PC-9 (cell line): Measurements from ENCODE around the gene CNGA2. TPM values are rescaled to one million over a fixed set of nuclear protein-coding genes. Genes with fewer than 3 reads are reported as not detected.

Experiments
- BruUV-seq: library from RNA; stranded (reverse); fragments of 400-500 nt; replicated peaks from 2 replicates; lab custom pipeline; 2021; lab: Mats Ljungman, UMichigan
- CTCF ChIA-PET: fragments of 300-600 bp; sonication (Branson Sonifier 250); formaldehyde crosslinking; loops from one replicate; lab custom pipeline; 2022; ENCODE audit warnings: antibody characterized with exemption; lab: Charles Lee
- POLR2A ChIA-PET: fragments of 300-600 bp; sonication (Branson Sonifier 250); formaldehyde crosslinking; loops from one replicate; lab custom pipeline; 2022; ENCODE audit warnings: antibody characterized with exemption; ENCODE audit not compliant: unreplicated experiment; lab: Charles Lee
- DNase-seq, 2 experiments: peaks; one replicate each; pipeline versions ENCODE4 v3.0.0 to v3.0.0-alpha.2; 2015 to 2022; ENCODE audit warnings: mixed read lengths in 1 of 2
- H2AFZ ChIP-seq: fragments of 200-600 bp; sonication (generic); 2 replicates; pipeline ENCODE4 v1.8.1; 2017; ENCODE audit warnings: antibody characterized with exemption
- H3F3A ChIP-seq: fragments of 200-600 bp; sonication (generic); 2 replicates; pipeline ENCODE4 v1.8.1; 2017; ENCODE audit warnings: antibody characterized with exemption, mild to moderate bottlenecking, low read depth; ENCODE audit not compliant: insufficient read depth
- H3K27ac ChIP-seq: fragments of 200-600 bp; sonication (generic); 2 replicates; pipeline ENCODE4 v1.6.1; 2016; ENCODE audit warnings: mixed run types
- H3K27me3 ChIP-seq: fragments of 200-600 bp; sonication (generic); 2 replicates; pipeline ENCODE4 v1.6.1; 2016; ENCODE audit warnings: low read depth, mixed run types; ENCODE audit not compliant: insufficient read depth
- H3K36me3 ChIP-seq: fragments of 200-600 bp; sonication (generic); 2 replicates; pipeline ENCODE4 v1.6.1; 2016; ENCODE audit warnings: low read depth, mixed run types
- H3K4me1 ChIP-seq: fragments of 200-600 bp; sonication (generic); replicated peaks from 2 replicates; pipeline ENCODE4 v1.6.1; 2016; ENCODE audit warnings: mixed run types; ENCODE audit not compliant: insufficient read depth
- H3K4me2 ChIP-seq: fragments of 200-600 bp; sonication (generic); 2 replicates; pipeline ENCODE4 v1.6.1; 2017; ENCODE audit warnings: mixed run types
- H3K4me3 ChIP-seq: fragments of 200-600 bp; sonication (generic); 2 replicates; pipeline ENCODE4 v1.6.1; 2016; ENCODE audit warnings: mixed run types
- H3K79me2 ChIP-seq: fragments of 200-600 bp; sonication (generic); 2 replicates; pipeline ENCODE4 v1.6.1; 2017; ENCODE audit warnings: low read depth, mixed run types
- H3K9me2 ChIP-seq: fragments of 200-600 bp; sonication (generic); 2 replicates; pipeline ENCODE4 v1.8.1; 2017; ENCODE audit warnings: mild to moderate bottlenecking; ENCODE audit not compliant: insufficient read depth
- H3K9me3 ChIP-seq: fragments of 200-600 bp; sonication (generic); 2 replicates; pipeline ENCODE4 v1.8.1; 2016; ENCODE audit warnings: low read depth; ENCODE audit not compliant: insufficient read depth
- H4K20me1 ChIP-seq: fragments of 200-600 bp; sonication (generic); 2 replicates; pipeline ENCODE4 v1.8.1; 2017; ENCODE audit not compliant: insufficient read depth
- CTCF ChIP-seq: fragments of 200-600 bp; sonication (generic); conservative IDR thresholded peaks from 2 replicates; pipeline ENCODE4 v1.6.1; 2017; ENCODE audit warnings: mixed run types, antibody characterized with exemption, mild to moderate bottlenecking, moderate library complexity
- EZH2 ChIP-seq: fragments of 200-600 bp; sonication (generic); IDR thresholded peaks from 2 replicates; pipeline ENCODE4 v1.8.0; 2017; ENCODE audit warnings: antibody characterized with exemption, low read depth
- intact Hi-C: fragments of 100-400 bp; cut with micrococcal nuclease; formaldehyde crosslinking; loops from one replicate; pipeline ENCODE4 v1.10.0; 2022; ENCODE audit not compliant: unreplicated experiment
- total RNA-seq: library from RNA; stranded (reverse); gene quantifications from 2 replicates; pipeline ENCODE4 v1.2.3, GENCODE V29; 2021

CNGA2 gene
- total RNA-seq, 1 experiment from 2014 or later = not detected

- no peaks in the 10 kb centered on the region for H3K79me2 ChIP-seq
- POLR2A ChIA-PET = no interaction called here
- BruUV-seq = no TSS peak
Observed at GRCh38 chrX:151692825-151693224, 41.7 kb upstream of the CNGA2 start.

DNA sequence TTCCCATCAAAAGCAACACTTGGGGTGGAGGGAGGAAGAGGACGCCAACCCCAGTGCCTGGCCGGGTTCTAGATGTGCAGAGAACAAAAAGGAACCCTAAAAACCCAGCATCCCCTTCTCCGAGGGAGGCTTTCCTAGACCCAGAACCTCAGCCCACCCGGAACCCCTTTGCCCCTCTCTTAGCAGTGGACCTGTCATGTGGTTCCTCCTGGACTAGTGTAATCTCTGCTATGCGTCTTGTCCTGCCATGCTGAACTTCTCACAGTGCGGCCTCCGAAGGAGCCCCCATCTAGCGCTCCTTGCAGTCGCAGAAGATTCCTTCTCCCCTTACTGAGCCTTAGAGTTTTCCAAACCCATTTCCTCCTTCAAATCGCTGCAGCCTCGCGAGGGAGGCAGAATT lies 40.4 kb upstream of the CNGA2 start:
- H3K4me1 ChIP-seq = no peaks in the 10 kb centered on the region
- no peaks in the 10 kb centered on the region for H3K79me2 ChIP-seq
- no peak overlapping the region for H3K4me2 ChIP-seq
- H3K36me3 ChIP-seq = no peaks in the 10 kb centered on the region
- H3K27ac ChIP-seq = no peak overlapping the region
- no peak overlapping the region for H2AFZ ChIP-seq
- H3K9me3 ChIP-seq = no peaks in the 10 kb centered on the region
- no peaks in the 10 kb centered on the region for H3F3A ChIP-seq
- H4K20me1 ChIP-seq = no peaks in the 10 kb centered on the region
- H3K27me3 ChIP-seq = peaks cover 71% of the 10 kb centered on the region
- no peak overlapping the region for H3K4me3 ChIP-seq
- no peak for DNase-seq
- intact Hi-C loops = no loop called here
- CTCF ChIA-PET = no interaction called here
- no TSS peak for BruUV-seq
- no peaks in the 10 kb centered on the region for H3K9me2 ChIP-seq
- TF ChIP-seq EZH2 (no peak), CTCF (no peak)
- POLR2A ChIA-PET = no interaction called here

More at GRCh38 chrX:151692825-151693224, 41.7 kb upstream of the CNGA2 start:
- H4K20me1 ChIP-seq = no peaks in the 10 kb centered on the region
- H3K9me2 ChIP-seq = no peaks in the 10 kb centered on the region
- no peaks in the 10 kb centered on the region for H3K4me1 ChIP-seq
- CTCF ChIA-PET = no interaction called here
- H2AFZ ChIP-seq = no peak overlapping the region
- no peaks in the 10 kb centered on the region for H3K9me3 ChIP-seq
- no peak overlapping the region for H3K4me2 ChIP-seq
- intact Hi-C loops = loop anchor here (1.0 kb wide), 1 partner anchor 40 kb away; no protein-coding TSS in a partner anchor
- H3F3A ChIP-seq = no peaks in the 10 kb centered on the region
- no peaks in the 10 kb centered on the region for H3K36me3 ChIP-seq
- H3K4me3 ChIP-seq = no peak overlapping the region
- no peak for DNase-seq
- H3K27ac ChIP-seq = no peak overlapping the region
- TF ChIP-seq CTCF (no peak), EZH2 (no peak)
- peaks cover 58% of the 10 kb centered on the region for H3K27me3 ChIP-seq

GRCh38 chrX:151694661-151695582 lies 39.6 kb upstream of the CNGA2 start, which contains the start of gene PRRG3:
TSS of gene PRRG3 (plus strand) at chrX:151695458. CDS start at chrX:151698815, 3,357 bp downstream.
- CTCF ChIA-PET = no interaction called here
- Histone ChIP-seq H3K27me3 (peaks cover 79% of the 10 kb centered on the region), H3K4me2 (no peak within 1 kb of the TSS), H3K9me2 (no peaks in the 10 kb centered on the region), H3K36me3 (no peaks in the 10 kb centered on the region), H3K79me2 (no peaks in the 10 kb centered on the region), H3K9me3 (no peaks in the 10 kb centered on the region), H3K4me1 (no peaks in the 10 kb centered on the region), H3K27ac (no peak within 1 kb of the TSS), H3K4me3 (no peak within 1 kb of the TSS), H4K20me1 (no peaks in the 10 kb centered on the region), H2AFZ (no peak within 1 kb of the TSS), H3F3A (no peaks in the 10 kb centered on the region)
- POLR2A ChIA-PET = no interaction called here
- no TSS peak for BruUV-seq
- TF ChIP-seq EZH2 = no peak
- TF ChIP-seq CTCF = no peak
- DNase-seq = no peak
- intact Hi-C loops = no loop called here
